Measurements from ENCODE around the gene DNLZ. TPM values are rescaled to one million over a fixed set of nuclear protein-coding genes. Genes with fewer than 3 reads are reported as not detected.
A peak's percentile ranks its signal among the peaks of the same experiment; 100 is the strongest.

Gene DNLZ
- total and polyA plus RNA-seq, 9 of the 15 experiments (the other 6 are each of a cell fraction or from before 2014, with no cell fraction given), result 0.17 to 44.6 (median 3.4) TPM

DNA sequence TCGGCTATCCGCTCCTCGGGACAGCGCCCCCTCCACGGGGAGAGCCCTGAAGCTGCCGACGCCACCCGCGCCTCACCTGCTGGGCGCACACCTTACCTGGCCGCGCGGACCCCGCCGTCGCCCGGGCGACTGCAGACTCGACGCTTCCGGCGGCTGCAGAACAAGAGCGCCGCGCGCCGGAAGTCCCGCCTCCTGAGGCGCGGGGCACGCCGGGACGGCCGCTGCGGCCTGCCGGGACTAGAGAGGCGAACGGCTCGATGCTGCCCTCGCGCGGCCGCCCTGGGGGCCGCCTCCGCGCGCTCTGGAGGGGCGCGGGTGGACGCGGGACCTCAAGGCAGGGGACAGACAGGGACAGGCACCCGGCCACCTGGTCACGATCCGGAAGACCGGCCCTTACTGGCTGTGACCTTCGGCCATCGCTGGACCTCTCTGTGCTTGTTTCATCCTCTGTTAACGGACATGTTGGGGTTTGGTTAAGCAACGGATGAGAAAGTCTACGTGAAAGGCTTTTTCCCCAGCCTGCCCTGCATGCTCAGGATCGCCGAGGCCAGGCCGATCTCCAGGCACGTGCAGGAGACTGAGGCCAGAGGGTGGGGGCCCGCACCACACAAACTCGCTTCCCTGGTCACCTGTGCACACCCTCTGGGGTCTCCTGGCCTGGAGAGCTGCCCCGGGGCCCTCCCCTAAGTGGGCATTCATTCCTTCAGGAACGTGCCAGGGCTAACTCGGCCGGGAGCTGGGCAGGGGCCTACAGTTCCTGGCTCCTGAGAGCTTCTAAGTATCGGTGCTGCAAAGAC, 36.7 kb upstream of the DNLZ start, which contains the start of gene SNAPC4 (continued):
- TF ChIP-seq, protein P1, sequence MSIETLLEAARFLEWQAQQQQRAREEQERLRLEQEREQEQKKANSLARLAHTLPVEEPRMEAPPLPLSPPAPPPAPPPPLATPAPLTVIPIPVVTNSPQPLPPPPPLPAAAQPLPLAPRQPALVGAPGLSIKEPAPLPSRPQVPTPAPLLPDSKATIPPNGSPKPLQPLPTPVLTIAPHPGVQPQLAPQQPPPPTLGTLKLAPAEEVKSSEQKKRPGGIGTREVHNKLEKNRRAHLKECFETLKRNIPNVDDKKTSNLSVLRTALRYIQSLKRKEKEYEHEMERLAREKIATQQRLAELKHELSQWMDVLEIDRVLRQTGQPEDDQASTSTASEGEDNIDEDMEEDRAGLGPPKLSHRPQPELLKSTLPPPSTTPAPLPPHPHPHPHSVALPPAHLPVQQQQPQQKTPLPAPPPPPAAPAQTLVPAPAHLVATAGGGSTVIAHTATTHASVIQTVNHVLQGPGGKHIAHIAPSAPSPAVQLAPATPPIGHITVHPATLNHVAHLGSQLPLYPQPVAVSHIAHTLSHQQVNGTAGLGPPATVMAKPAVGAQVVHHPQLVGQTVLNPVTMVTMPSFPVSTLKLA (conservative IDR thresholded peaks at IDR 0.05), result peak in 1 of 2 experiments; percentile 78; a peak in 2 of 4 replicates
- no peak for TF ChIP-seq GTF2F1 (IDR thresholded peaks at IDR 0.05; ENCODE audit: low read depth, low read length)
- peak; percentile 83 for TF ChIP-seq FIP1L1 (IDR thresholded peaks at IDR 0.05; ENCODE audit: low read depth, low read length, poor library complexity, severe bottlenecking)
- no peak for TF ChIP-seq BRCA1 (IDR thresholded peaks at IDR 0.05)
- no peak for TF ChIP-seq BRCA1 (CRISPR knock-in tag; IDR thresholded peaks at IDR 0.05)
- TF ChIP-seq TEAD2 (tag; IDR thresholded peaks at IDR 0.05), result no peak
- TF ChIP-seq SREBF1 (IDR thresholded peaks at IDR 0.05; ENCODE audit: borderline replicate concordance, low read depth, low read length), result no peak
- no peak for TF ChIP-seq THRAP3 (IDR thresholded peaks at IDR 0.05; ENCODE audit: borderline replicate concordance)
- 0 out of 2 replicates have a peak, but pooled peaks have one; percentile 32 for TF ChIP-seq SMAD4 (CRISPR knock-in tag; conservative IDR thresholded peaks at IDR 0.05)
- TF ChIP-seq CHCHD3 (CRISPR knock-in tag; IDR thresholded peaks at IDR 0.05), result no peak
- TF ChIP-seq NR2F6 (CRISPR knock-in tag; IDR thresholded peaks at IDR 0.05), result no peak
- TF ChIP-seq XRCC3 (IDR thresholded peaks at IDR 0.05), result no peak
- TF ChIP-seq NFIC (IDR thresholded peaks at IDR 0.05), result no peak
- TF ChIP-seq NCOA2 (IDR thresholded peaks at IDR 0.05; ENCODE audit: partially characterized antibody in 2 of 2), result no peak
- TF ChIP-seq ZC3H11A (IDR thresholded peaks at IDR 0.05; ENCODE audit: low read depth, low read length), result no peak
- TF ChIP-seq C11orf30 (IDR thresholded peaks at IDR 0.05; ENCODE audit: low read depth), result peak; percentile 75
- TF ChIP-seq, protein P2, sequence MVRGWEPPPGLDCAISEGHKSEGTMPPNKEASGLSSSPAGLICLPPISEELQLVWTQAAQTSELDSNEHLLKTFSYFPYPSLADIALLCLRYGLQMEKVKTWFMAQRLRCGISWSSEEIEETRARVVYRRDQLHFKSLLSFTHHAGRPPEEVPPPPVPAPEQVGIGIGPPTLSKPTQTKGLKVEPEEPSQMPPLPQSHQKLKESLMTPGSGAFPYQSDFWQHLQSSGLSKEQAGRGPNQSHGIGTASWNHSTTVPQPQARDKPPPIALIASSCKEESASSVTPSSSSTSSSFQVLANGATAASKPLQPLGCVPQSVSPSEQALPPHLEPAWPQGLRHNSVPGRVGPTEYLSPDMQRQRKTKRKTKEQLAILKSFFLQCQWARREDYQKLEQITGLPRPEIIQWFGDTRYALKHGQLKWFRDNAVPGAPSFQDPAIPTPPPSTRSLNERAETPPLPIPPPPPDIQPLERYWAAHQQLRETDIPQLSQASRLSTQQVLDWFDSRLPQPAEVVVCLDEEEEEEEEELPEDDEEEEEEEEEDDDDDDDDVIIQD (CRISPR knock-in tag; IDR thresholded peaks at IDR 0.05), result no peak
- TF ChIP-seq ZNF347 (CRISPR knock-in tag; IDR thresholded peaks at IDR 0.05; ENCODE audit: low read depth), result no peak
- TF ChIP-seq CREB1 (IDR thresholded peaks at IDR 0.05), result 0 out of 2 replicates have a peak, but pooled peaks have one; percentile 51
- TF ChIP-seq CREB1 (CRISPR knock-in tag; IDR thresholded peaks at IDR 0.05), result no peak
- TF ChIP-seq, protein P3, sequence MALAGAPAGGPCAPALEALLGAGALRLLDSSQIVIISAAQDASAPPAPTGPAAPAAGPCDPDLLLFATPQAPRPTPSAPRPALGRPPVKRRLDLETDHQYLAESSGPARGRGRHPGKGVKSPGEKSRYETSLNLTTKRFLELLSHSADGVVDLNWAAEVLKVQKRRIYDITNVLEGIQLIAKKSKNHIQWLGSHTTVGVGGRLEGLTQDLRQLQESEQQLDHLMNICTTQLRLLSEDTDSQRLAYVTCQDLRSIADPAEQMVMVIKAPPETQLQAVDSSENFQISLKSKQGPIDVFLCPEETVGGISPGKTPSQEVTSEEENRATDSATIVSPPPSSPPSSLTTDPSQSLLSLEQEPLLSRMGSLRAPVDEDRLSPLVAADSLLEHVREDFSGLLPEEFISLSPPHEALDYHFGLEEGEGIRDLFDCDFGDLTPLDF (CRISPR knock-in tag; IDR thresholded peaks at IDR 0.05), result peak; percentile 85
- peak; percentile 83 for TF ChIP-seq KDM5B (IDR thresholded peaks at IDR 0.05; ENCODE audit: insufficient replicate concordance, low read depth, low read length)
- no peak for TF ChIP-seq ELF4 (CRISPR knock-in tag; IDR thresholded peaks at IDR 0.05)
- TF ChIP-seq TSC22D4 (tag; IDR thresholded peaks at IDR 0.05), result no peak
- TF ChIP-seq POLR2H (tag; IDR thresholded peaks at IDR 0.05; ENCODE audit: low read depth), result no peak

All from K562 (cell line).